Measurements from ENCODE around the gene DLGAP3. TPM values are rescaled to one million over a fixed set of nuclear protein-coding genes. Genes with fewer than 3 reads are reported as not detected.
"Not testable (repeated sequence)": the region's sequence is repeated elsewhere in the genome, so short reads cannot be mapped to it uniquely, and the experiment has no call there.

Gene DLGAP3
- polyA plus RNA-seq, 1 experiment = not detected

- POLR2A ChIA-PET = no interaction called here
- no peak for DNase-seq (ENCODE audit: low read depth)
- no peak for TF ChIP-seq CTCF (IDR thresholded peaks at IDR 0.05; ENCODE audit: insufficient read depth, low read depth, low read length)
- CTCF ChIA-PET = no interaction called here
- Histone ChIP-seq H3K36me3 (ENCODE audit: control insufficient read depth, insufficient read depth, low read length) (no peaks in the 10 kb centered on the region), H3K27me3 (ENCODE audit: control insufficient read depth, insufficient read depth, low read length) (no peaks in the 10 kb centered on the region), H3K4me3 (ENCODE audit: low read depth, low read length) (no peak overlapping the region)
Observed at GRCh38 chr1:34946211-34946610, 16.8 kb upstream of the DLGAP3 start.

DNA sequence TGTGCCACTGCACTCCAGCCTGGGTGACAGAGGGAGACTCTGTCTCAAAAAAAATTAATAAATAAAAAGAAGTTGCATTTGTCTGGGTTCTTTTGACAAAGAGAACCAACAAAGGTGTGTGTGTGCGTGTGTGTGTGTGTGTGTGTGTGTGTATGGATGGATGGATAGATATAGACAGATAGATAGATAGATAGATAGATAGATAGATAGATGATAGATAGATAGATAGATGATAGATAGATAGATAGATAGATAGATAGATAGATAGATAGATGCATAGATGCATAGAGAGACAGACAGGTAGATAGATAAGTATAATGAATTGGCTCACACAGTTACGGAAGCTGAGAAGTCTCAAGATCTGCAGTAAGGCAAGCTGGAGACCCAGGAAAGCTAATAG lies 12.3 kb upstream of the DLGAP3 start:
- H3K36me3 ChIP-seq (ENCODE audit: control insufficient read depth, insufficient read depth, low read length); POLR2A ChIA-PET; DNase-seq (ENCODE audit: low read depth); CTCF ChIA-PET; H3K4me3 ChIP-seq (ENCODE audit: low read depth, low read length); H3K27me3 ChIP-seq (ENCODE audit: control insufficient read depth, insufficient read depth, low read length): not testable (repeated sequence)

- DNase-seq (ENCODE audit: low read depth) = no peak
- H3K4me3 ChIP-seq (ENCODE audit: low read depth, low read length) = no peak overlapping the region
- ChIA-PET CTCF (no interaction called here), POLR2A (no interaction called here)
- H3K27me3 ChIP-seq (ENCODE audit: control insufficient read depth, insufficient read depth, low read length) = peaks cover 34% of the 10 kb centered on the region
- H3K36me3 ChIP-seq (ENCODE audit: control insufficient read depth, insufficient read depth, low read length) = no peaks in the 10 kb centered on the region
- TF ChIP-seq CTCF (IDR thresholded peaks at IDR 0.05; ENCODE audit: insufficient read depth, low read depth, low read length) = no peak
Observed at GRCh38 chr1:34930702-34931071, 1.2 kb upstream of the DLGAP3 start.

- DNase-seq (ENCODE audit: low read depth) = no peak
- ChIA-PET CTCF (interaction anchor here (1.0 kb wide), 1 partner anchor 77 kb away, joined by 3 read pairs; no protein-coding TSS in a partner anchor), POLR2A (no interaction called here)
- H3K4me3 ChIP-seq (ENCODE audit: low read depth, low read length) = no peak overlapping the region
- H3K27me3 ChIP-seq (ENCODE audit: control insufficient read depth, insufficient read depth, low read length) = peaks cover 34% of the 10 kb centered on the region
- no peak for TF ChIP-seq CTCF (IDR thresholded peaks at IDR 0.05; ENCODE audit: insufficient read depth, low read depth, low read length)
- H3K36me3 ChIP-seq (ENCODE audit: control insufficient read depth, insufficient read depth, low read length) = no peaks in the 10 kb centered on the region
Observed at GRCh38 chr1:34929853-34930701, 627 bp upstream of the DLGAP3 start.

DNA sequence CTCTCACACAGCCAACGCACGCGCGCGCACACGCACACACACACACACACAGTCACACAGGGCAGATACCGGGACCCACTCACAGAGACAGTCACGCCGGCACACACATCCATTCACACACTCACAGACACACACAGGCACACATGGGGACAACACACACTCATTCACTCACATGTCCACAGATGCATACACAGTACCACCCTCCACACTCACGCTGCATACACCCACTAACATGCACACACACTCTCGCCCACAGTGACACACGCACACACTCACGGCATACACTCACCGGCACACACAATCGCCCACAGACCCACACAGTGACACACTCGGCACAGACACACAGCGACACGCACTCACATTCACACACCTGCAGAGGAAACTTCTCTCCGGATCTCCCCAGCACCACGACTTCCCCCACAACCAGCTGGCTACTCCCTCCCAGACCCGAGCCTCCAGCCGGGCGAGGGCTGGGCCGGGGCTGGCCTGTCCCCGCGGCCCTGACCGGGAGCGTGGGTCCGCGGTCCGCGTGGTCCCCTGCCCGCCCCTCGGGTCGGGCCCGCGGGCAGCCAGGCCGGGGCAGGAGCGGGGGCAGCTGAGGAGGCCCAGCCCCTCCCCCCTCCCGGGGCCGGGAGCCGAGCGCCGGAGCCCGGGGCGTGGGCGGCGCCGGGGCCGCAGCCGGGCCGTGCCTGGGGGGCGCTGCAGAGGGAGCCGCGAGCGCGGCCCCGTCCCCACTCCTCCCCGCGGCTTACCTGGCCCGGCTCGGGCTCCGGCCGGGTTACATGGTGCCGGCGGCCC lies 552 bp downstream of the DLGAP3 start:
- peak overlapping the region; percentile 2; the same call in 1 of the 2 replicates for H3K4me3 ChIP-seq (ENCODE audit: low read depth, low read length)
- TF ChIP-seq CTCF (IDR thresholded peaks at IDR 0.05; ENCODE audit: insufficient read depth, low read depth, low read length) = no peak
- H3K36me3 ChIP-seq (ENCODE audit: control insufficient read depth, insufficient read depth, low read length) = no peaks in the 10 kb centered on the region
- no peak for DNase-seq (ENCODE audit: low read depth)
- CTCF ChIA-PET = no interaction called here
- H3K27me3 ChIP-seq (ENCODE audit: control insufficient read depth, insufficient read depth, low read length) = peaks cover 34% of the 10 kb centered on the region
- POLR2A ChIA-PET = no interaction called here
